Bronchial epithelial cell (primary cell): ENCODE measurements around the gene NUDT14. TPM values are rescaled to one million over a fixed set of nuclear protein-coding genes. Genes with fewer than 3 reads are reported as not detected.

ENCODE experiments used
- DNase-seq: peaks from one replicate; pipeline ENCODE4 v3.0.0-alpha.2; 2010; ENCODE audit warnings: low read depth
- FAIRE-seq: peaks from 2 replicates; lab custom pipeline; 2011; peaks lifted over from hg19 to GRCh38; lab: Jason Lieb, UNC
- H3K27me3 ChIP-seq: 2 replicates; pipeline ENCODE4 v1.5.1; 2011; ENCODE audit warnings: low read length; ENCODE audit not compliant: control insufficient read depth, insufficient read depth
- H3K36me3 ChIP-seq: 2 replicates; pipeline ENCODE4 v1.5.1; 2011; ENCODE audit warnings: low read length; ENCODE audit not compliant: control insufficient read depth, insufficient read depth
- H3K4me3 ChIP-seq: 2 replicates; pipeline ENCODE4 v1.5.1; 2011; ENCODE audit warnings: mild to moderate bottlenecking, low read depth, low read length, control low read depth
- total RNA-seq: library from RNA; depleted of rRNA; stranded (reverse); fragments of >200 nt; gene quantifications from 2 replicates; pipeline ENCODE4 v1.2.1, GENCODE V29; 2014
- TF ChIP-seq, protein P1 (sequence below): IDR thresholded peaks from 2 replicates; pipeline ENCODE4 v1.5.1; 2011; ENCODE audit warnings: mild to moderate bottlenecking, moderate library complexity, low read length, control low read depth, inconsistent platforms; ENCODE audit not compliant: insufficient read depth, severe bottlenecking

Gene NUDT14
- total RNA-seq, 1 donor from 2014 or later: 31.9 TPM

DNA sequence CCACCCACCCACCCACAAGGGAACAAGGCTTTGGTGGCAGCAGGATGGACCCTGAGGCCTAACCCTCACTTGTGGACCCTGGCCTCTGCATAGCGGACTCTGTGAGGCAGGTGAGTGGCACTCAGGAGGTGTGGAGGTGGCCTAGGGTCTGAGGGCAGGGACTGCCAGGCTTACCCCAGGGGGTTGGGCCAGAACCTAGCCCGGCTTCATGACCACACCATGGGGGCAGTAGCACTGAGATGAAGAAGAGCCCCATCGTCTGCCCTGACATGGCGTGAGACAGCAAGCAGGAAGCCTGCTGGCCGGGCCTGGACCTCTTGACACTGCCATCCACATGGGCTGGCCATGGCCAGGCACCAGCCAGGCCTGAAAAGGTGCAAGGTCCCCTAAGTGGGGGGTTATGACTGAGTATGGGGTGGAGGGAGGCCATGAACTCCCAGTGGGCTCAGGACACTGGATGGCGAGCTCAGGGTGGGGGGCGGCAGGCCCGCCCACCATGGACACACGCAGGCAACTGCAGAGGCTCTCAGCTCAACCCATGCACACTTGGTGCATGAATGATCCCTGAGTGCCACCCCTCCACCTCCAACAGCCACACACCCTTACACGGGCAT, 41.8 kb downstream of the NUDT14 start:
- TF ChIP-seq, protein P1, sequence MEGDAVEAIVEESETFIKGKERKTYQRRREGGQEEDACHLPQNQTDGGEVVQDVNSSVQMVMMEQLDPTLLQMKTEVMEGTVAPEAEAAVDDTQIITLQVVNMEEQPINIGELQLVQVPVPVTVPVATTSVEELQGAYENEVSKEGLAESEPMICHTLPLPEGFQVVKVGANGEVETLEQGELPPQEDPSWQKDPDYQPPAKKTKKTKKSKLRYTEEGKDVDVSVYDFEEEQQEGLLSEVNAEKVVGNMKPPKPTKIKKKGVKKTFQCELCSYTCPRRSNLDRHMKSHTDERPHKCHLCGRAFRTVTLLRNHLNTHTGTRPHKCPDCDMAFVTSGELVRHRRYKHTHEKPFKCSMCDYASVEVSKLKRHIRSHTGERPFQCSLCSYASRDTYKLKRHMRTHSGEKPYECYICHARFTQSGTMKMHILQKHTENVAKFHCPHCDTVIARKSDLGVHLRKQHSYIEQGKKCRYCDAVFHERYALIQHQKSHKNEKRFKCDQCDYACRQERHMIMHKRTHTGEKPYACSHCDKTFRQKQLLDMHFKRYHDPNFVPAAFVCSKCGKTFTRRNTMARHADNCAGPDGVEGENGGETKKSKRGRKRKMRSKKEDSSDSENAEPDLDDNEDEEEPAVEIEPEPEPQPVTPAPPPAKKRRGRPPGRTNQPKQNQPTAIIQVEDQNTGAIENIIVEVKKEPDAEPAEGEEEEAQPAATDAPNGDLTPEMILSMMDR: no peak
- Histone ChIP-seq H3K4me3 (no peak overlapping the region), H3K27me3 (no peaks in the 10 kb centered on the region), H3K36me3 (peaks cover 15% of the 10 kb centered on the region)
- no peak for FAIRE-seq
- DNase-seq: no peak

DNA sequence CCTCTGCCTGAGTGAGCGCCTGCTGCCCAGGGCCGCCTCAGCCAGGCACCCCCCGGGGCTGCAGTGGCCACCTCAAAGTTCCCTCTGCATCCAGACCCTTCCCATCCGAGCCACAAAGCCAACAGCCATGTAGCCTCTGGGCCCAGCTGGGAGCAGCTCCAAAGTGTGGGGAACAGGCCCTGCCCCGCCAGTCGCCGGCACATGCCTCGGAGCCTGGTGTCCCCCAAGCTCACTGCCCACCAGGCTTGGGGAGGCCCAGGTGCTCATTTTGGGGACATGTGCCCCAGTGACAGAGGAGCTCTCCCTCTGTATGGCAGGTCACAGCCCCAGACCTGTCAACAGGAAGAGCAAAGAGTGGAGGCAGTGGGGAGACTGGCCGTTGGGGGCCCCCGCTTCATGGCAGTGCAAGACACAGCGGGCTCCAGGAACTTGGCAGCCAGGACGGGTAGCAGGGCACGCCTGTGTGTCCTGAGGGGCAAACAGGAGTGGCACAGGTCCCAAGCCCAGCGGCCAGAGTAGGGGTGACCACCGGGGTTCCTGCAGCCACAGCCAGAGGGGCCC, 42.5 kb downstream of the NUDT14 start:
- Histone ChIP-seq H3K36me3 (peaks cover 8% of the 10 kb centered on the region), H3K4me3 (no peak overlapping the region), H3K27me3 (no peaks in the 10 kb centered on the region)
- FAIRE-seq (no peak), DNase-seq (no peak)
- TF ChIP-seq, protein P1: no peak

DNA sequence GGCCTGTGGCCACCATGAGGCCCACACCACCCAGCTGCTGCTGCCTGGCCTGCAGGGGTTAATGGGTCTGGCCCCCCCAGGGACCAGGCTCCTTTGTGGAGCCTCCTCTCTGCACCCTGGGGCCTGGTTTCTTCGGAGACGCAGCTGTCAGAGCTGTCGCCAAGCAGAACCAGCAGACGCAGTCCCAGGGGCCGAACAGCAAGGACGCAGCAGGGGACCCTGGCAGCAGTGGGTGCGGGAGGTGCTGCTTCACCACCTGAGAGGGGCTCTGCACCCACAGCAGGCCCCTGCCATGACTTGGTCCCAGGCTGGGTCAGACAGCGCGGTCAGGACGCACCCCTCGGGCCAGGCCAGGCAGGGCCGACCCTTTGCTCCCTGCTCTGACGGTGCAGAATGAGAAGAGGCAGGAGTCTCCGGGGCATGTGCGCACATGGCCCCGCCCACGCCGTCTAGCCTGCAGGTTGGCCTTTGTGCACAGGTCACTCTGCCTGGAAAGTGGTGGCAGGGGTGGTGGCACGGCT, 43.0 kb downstream of the NUDT14 start:
- TF ChIP-seq, protein P1: no peak
- FAIRE-seq (no peak), DNase-seq (no peak)
- H3K27me3 ChIP-seq: no peaks in the 10 kb centered on the region
- H3K4me3 ChIP-seq: no peak overlapping the region
- H3K36me3 ChIP-seq: peaks cover 6% of the 10 kb centered on the region

DNA sequence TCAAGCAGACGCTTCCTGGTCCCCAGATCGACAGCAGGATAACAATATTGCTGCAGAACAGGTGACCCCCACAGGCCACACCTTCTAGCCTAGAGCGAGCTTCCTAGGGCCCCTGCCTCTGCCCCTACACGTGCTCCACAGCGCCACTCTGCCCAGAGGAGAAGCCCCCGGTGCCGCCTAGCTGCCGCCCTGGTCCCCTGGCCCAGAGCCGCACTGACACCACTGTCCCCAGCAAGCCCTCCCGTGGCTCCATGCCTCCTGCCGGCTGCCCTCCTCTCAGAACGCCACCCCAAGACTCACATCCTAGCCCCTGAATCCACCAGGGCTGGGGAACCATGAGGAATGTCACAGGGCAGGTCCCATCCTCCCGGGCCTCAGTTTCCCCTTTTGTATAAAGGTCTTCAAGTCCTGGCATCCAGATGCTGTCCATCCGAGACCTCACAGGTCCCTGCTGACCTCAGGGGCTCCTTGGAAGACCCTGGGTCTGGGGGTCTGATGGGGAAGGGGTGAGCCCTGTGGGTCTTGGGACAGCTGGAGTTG, 43.6 kb downstream of the NUDT14 start:
- TF ChIP-seq, protein P1: no peak
- H3K27me3 ChIP-seq: no peaks in the 10 kb centered on the region
- H3K36me3 ChIP-seq: peaks cover 6% of the 10 kb centered on the region
- DNase-seq (no peak), FAIRE-seq (no peak)
- H3K4me3 ChIP-seq: no peak overlapping the region

DNA sequence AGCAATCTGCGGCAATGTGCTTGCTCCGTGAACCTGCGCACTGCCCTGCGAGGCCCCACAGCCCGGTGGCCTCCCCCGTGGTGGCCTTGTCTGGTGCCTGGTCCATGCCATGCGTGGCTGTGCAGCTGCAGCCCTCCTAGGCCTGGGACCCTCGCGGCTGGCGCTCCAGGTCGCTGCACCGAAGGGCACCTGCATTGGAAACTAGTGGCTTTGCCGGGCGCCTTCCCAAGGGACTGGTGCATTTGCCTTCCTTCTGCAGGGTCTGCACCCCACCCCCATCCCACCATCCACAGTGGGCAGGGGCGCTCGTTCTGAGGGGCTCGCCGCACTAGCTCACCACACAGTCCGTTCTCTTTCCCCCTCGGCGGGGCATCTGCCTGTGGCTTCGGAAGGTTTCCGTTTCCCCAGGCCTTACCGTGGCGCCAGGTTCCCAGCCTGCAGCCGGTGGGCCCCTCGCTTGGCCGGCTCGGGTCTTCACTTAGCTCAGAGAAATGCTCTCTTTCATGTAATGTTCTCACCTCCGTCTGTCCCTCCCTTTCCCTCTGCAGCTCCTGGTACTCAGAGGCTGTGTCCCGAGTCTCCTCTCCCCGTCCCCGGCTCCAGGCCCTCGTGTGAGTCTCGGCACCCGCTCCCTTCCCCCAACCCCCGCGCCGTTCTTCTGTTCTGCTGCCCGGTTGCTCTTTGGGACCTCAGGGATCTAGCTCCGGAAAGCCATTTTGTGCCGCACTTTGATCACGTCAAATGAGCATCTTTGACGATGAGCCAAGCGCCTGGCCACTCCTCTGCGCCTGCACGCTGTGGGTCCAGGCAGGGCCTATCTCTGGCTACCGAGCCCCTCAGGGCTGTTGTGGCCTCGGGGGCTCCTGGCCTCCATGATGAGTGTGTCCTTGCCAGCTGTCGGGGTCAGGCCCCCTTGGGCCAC, 44.5 kb downstream of the NUDT14 start:
- no peak overlapping the region for H3K4me3 ChIP-seq
- H3K27me3 ChIP-seq: no peaks in the 10 kb centered on the region
- TF ChIP-seq, protein P1: no peak
- FAIRE-seq (no peak), DNase-seq (no peak)
- peaks cover under 1% of the 10 kb centered on the region for H3K36me3 ChIP-seq
